CD4-positive, alpha-beta T cell treated with Interleukin-15 for 4 hours (primary cell): ENCODE data around the gene ANGPTL3.

ENCODE experiments used
- DNase-seq: peaks from one replicate; pipeline ENCODE4 v3.0.0-alpha.2; 2020; ENCODE audit warnings: low spot score

Gene ANGPTL3

DNA sequence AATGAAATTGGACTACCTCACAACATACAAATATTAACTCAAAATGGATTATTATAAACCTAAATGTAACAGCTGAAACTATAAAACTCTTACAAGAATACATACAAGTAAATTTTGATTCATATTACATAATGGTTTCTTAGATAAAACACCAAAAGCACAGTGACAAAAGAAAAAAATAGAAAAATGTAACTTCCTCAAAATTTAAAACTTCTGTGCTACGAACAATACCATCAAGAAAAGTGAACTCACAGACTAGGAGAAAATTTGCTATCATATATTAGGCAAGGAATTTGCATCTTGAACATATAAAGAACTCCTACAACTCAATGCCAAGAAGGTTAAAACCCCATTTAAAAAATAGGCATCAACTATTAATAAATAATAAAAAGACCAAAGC lies 31.2 kb downstream of the ANGPTL3 start:
- no peak for DNase-seq

DNA sequence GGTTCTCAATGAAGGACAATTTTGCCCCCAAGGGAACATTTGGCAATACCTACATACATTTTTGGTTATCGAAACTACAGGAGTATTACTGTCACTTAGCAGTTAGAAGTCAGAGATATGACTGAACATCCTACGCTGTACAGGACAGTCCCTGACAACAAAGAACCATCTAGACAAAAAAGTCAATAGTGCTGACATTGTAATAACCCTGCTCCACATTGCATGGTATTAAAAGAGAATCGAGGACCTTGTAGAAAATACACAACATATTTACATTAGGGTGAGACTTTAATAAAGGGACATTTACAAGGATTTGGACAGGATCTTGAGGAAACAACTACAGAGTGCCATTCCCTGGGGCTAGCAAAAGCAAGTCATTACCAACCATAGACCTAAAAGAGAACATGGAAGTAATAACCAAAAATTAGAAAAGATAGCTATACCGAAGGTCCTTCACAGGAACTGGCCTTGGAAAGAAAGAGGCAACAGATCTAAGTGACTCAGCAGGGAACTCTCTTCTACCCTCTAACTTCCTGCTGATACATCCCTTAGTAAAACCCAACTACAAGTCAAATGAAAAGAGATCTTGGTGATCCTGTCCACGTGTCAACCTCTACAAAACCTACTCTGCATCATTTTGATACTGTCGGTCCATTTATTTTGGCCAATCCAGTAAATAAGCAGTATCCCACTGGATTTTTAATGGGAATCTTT lies 40.2 kb downstream of the ANGPTL3 start:
- no peak for DNase-seq

DNA sequence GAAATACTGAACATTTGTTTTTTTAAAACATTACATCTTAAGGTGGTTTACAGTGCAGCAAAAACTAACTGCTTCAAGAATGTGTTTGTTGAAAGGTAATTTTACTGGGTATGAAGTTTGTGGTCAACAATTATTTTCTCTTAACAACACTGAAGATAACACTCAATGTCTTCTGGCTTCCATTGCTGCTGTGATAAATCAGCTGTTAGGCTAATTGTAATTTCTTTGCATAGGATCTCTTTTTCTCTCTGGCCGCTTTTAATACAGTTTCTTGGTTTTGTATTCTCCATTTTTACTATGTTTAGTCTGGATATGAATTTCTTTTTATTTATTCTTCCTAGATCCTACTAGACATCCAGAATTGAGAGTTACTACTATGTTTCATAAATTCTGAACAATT lies 46.0 kb downstream of the ANGPTL3 start:
- DNase-seq: no peak

DNA sequence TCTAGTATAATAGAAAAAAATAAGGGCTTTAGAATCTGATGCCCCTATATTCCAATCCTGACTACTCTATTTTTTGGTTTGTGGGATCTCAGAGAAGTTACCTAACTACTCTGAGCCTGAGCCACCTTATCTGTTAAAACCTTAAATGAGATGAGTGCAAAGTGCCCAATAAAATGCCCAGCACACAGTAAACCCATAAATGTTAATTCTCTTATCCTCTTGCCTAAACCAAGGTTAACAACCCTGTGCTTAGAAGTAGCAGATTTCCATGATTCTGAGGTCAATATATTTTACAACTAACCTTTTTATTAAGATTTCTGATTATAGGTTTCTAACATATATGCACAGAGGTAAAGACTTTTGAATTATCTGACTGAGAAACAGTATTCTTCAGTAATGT lies 55.1 kb downstream of the ANGPTL3 start:
- DNase-seq: no peak

DNA sequence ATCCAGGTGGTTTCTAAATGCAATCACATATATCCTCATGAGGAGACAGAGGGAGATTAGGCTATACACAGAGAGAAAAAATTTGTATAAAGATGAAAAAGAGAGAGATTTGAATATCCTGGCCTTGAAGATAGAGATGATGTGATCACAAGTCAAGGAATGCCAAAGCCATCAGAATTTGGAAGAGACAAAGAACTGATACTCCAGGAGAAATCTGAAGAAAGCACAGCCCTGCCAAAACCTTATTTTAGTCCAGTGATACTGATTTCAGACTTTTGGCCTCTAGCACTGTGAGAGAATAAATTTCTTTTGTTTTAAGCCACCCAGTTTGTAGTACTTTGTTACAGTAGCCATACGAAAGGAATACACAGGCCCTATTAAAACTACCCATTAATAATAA lies 57.4 kb downstream of the ANGPTL3 start:
- no peak for DNase-seq
